ENCODE data around the gene ZNF107.
A peak's percentile ranks its signal among the peaks of the same experiment; 100 is the strongest.

The ZNF107 gene

GRCh38 chr7:64665980-64666662 is at the start of gene ZNF107:
Gene ZNF107, plus strand, starts transcription at chr7:64666133. Its CDS starts 150 bp downstream, at chr7:64666283.
- TF ChIP-seq CTCF (IDR thresholded peaks at IDR 0.05) = no peak
- peak within 1 kb of the TSS; percentile 58 to 78 for H3K27ac ChIP-seq

GRCh38 chr7:64618785-64619456 is 47.0 kb upstream of the ZNF107 start:
- TF ChIP-seq CTCF (IDR thresholded peaks at IDR 0.05) = peak; percentile 26
- no peak for DNase-seq (ENCODE audit: low spot score)
- no peak overlapping the region for H3K4me3 ChIP-seq
- no peak overlapping the region for H3K27ac ChIP-seq

More at GRCh38 chr7:64665980-64666662, at the start of gene ZNF107:
- H3K4me3 ChIP-seq = peak within 1 kb of the TSS; percentile 77
- peak; percentile 94 for DNase-seq (ENCODE audit: low spot score)

GRCh38 chr7:64619705-64620104 is 46.2 kb upstream of the ZNF107 start:
- DNase-seq (ENCODE audit: low spot score) = no peak
- no peak for TF ChIP-seq CTCF (IDR thresholded peaks at IDR 0.05)
- Histone ChIP-seq H3K4me3 (no peak overlapping the region), H3K27ac (no peak overlapping the region)

- no peak overlapping the region for H3K27ac ChIP-seq
- H3K4me3 ChIP-seq = no peak overlapping the region
- no peak for DNase-seq (ENCODE audit: low spot score)
- no peak for TF ChIP-seq CTCF (IDR thresholded peaks at IDR 0.05)
These were observed 44.3 kb upstream of the ZNF107 start for GRCh38 chr7:64621656-64622055.

GRCh38 chr7:64625114-64626082 is 40.5 kb upstream of the ZNF107 start:
- no peak for DNase-seq (ENCODE audit: low spot score)
- H3K4me3 ChIP-seq = no peak overlapping the region
- peak; percentile 49 for TF ChIP-seq CTCF (IDR thresholded peaks at IDR 0.05)
- no peak overlapping the region for H3K27ac ChIP-seq

GRCh38 chr7:64626083-64626469 is 39.9 kb upstream of the ZNF107 start:
- no peak for TF ChIP-seq CTCF (IDR thresholded peaks at IDR 0.05)
- H3K4me3 ChIP-seq = no peak overlapping the region
- DNase-seq (ENCODE audit: low spot score) = no peak
- no peak overlapping the region for H3K27ac ChIP-seq

Measured in coronary artery (tissue), 2 donors.